Stimulated activated effector memory CD8-positive, alpha-beta T cell treated with anti-CD3 and anti-CD28 coated beads, Interleukin-12 subunit alpha, Interleukin-12 subunit beta, amount 100 ng/mL, for 72 hours (primary cell): ENCODE results near the gene MAJIN.

Source experiments
- ATAC-seq: fragments of 150-1000 bp; cut with Tn5 transposase; 2 replicates; pipeline ENCODE4 v1.10.0; 2021
- DNase-seq, 2 donors: peaks; one replicate each; pipeline ENCODE4 v3.0.0; 2021 to 2022; ENCODE audit warnings: low spot score in 2 of 2
- H3K27ac Mint-ChIP-seq: one replicate; pipeline ENCODE4 v1.8.0; 2022; ENCODE audit warnings: mild to moderate bottlenecking, mixed read lengths
- H3K36me3 Mint-ChIP-seq: one replicate; pipeline ENCODE4 v1.8.0; 2022; ENCODE audit warnings: mild to moderate bottlenecking, mixed read lengths
- H3K4me1 Mint-ChIP-seq: one replicate; pipeline ENCODE4 v1.8.0; 2022; ENCODE audit warnings: mixed read lengths
- H3K4me3 Mint-ChIP-seq: one replicate; pipeline ENCODE4 v1.8.0; 2022; ENCODE audit warnings: mild to moderate bottlenecking, mixed read lengths
- H3K9me3 Mint-ChIP-seq: one replicate; pipeline ENCODE4 v1.8.0; 2022; ENCODE audit warnings: mixed read lengths

MAJIN gene

GRCh38 chr11:64963072-64963631, 8.8 kb downstream of the MAJIN start:
- Mint-ChIP-seq H3K27ac (no peak overlapping the region), H3K4me1 (peaks cover 13% of the 10 kb centered on the region), H3K4me3 (no peak overlapping the region), H3K9me3 (no peaks in the 10 kb centered on the region), H3K36me3 (no peaks in the 10 kb centered on the region)
- no peak for ATAC-seq
- DNase-seq = no peak

DNA sequence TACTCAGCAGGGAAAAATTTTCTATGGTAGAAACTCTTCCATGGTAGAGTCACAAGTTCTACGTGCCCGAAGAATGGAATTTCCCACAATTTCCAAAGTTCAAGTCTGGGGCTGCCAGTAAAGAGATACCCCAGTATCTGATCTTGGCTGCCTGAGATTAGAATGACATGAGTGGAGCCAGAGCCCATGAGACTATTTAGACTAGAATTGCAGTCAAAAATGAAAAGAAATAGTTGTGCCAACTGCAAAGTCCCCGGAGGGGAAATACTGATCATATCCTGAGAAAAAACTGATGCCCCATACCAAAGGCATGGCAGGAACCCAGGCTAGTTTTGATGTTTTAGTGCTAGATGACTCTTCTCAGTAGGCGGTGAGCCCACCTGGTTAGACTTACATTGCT, 11.2 kb downstream of the MAJIN start:
- ATAC-seq = no peak
- H3K36me3 Mint-ChIP-seq = no peaks in the 10 kb centered on the region
- H3K27ac Mint-ChIP-seq = no peak overlapping the region
- H3K4me1 Mint-ChIP-seq = no peaks in the 10 kb centered on the region
- no peak overlapping the region for H3K4me3 Mint-ChIP-seq
- H3K9me3 Mint-ChIP-seq = no peaks in the 10 kb centered on the region
- DNase-seq = no peak

DNA sequence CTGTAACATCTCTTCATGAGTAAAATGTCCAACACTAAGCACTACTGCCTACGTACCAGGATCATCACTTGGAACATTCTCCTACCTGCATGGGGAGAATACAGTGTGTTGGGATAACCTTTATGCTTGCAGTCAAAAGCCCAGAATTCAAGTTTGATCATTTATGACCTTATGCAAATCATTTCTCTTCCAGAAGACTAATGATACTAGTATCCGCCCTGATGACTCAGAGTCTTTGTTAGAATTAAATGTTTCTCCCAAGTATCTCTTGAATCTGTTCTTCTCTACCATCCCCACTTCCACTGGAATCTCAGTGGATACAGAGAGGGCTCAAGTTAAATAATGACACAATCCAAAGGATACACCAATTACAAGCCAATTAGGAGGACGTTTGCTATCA, 12.4 kb downstream of the MAJIN start:
- no peak for ATAC-seq

GRCh38 chr11:64954201-64954600, 17.7 kb downstream of the MAJIN start:
- Mint-ChIP-seq H3K36me3 (no peaks in the 10 kb centered on the region), H3K9me3 (no peaks in the 10 kb centered on the region), H3K27ac (no peak overlapping the region), H3K4me1 (no peaks in the 10 kb centered on the region), H3K4me3 (no peak overlapping the region)
- no peak for DNase-seq
- no peak for ATAC-seq

More for the DNA sequence above, 12.4 kb downstream of the MAJIN start:
- Mint-ChIP-seq H3K4me1 (no peaks in the 10 kb centered on the region), H3K4me3 (no peak overlapping the region), H3K36me3 (no peaks in the 10 kb centered on the region), H3K9me3 (no peaks in the 10 kb centered on the region), H3K27ac (no peak overlapping the region)
- no peak for DNase-seq

- Mint-ChIP-seq H3K4me1 (no peaks in the 10 kb centered on the region), H3K36me3 (no peaks in the 10 kb centered on the region), H3K27ac (no peak overlapping the region), H3K9me3 (no peaks in the 10 kb centered on the region), H3K4me3 (no peak overlapping the region)
- DNase-seq (no peak), ATAC-seq (no peak)
Measured at GRCh38 chr11:64951529-64951928, 20.4 kb downstream of the MAJIN start.

DNA sequence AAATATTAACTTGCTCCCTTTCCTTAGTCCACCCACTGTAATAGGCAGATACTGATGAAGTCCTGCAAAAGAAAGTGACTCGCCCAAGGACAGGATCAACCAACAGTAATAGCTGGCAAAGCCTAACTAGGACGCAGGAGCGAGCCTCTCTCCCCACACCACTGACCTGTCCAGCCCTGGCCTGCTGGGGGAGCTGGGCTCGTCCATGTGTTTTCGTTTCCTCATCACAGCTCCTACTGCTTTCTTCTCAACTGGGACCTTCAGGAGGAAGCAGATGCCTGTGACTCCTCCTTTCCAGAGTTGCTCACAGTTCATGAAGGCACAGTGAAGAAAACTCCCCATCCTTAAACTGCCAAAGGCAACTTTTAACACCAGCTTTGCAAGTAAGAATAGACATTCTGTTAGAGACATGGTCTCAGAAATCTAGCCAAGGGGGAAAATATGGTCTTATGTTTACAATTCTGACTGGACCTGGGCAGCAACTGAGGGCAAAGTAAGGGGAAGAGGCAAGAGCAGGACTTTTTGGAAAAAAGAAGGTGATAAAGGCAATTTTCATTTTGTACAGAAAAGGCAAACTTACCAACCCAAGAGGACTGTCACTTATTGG, 24.6 kb downstream of the MAJIN start:
- Mint-ChIP-seq H3K36me3 (no peaks in the 10 kb centered on the region), H3K4me1 (no peaks in the 10 kb centered on the region), H3K27ac (no peak overlapping the region), H3K4me3 (no peak overlapping the region), H3K9me3 (no peaks in the 10 kb centered on the region)
- no peak for DNase-seq
- ATAC-seq = no peak

- DNase-seq (no peak), ATAC-seq (no peak)
- Mint-ChIP-seq H3K36me3 (peaks cover 28% of the 10 kb centered on the region), H3K27ac (no peak overlapping the region), H3K4me1 (no peaks in the 10 kb centered on the region), H3K4me3 (no peak overlapping the region), H3K9me3 (no peaks in the 10 kb centered on the region)
Measured at GRCh38 chr11:64936539-64936938, 35.4 kb downstream of the MAJIN start.

DNA sequence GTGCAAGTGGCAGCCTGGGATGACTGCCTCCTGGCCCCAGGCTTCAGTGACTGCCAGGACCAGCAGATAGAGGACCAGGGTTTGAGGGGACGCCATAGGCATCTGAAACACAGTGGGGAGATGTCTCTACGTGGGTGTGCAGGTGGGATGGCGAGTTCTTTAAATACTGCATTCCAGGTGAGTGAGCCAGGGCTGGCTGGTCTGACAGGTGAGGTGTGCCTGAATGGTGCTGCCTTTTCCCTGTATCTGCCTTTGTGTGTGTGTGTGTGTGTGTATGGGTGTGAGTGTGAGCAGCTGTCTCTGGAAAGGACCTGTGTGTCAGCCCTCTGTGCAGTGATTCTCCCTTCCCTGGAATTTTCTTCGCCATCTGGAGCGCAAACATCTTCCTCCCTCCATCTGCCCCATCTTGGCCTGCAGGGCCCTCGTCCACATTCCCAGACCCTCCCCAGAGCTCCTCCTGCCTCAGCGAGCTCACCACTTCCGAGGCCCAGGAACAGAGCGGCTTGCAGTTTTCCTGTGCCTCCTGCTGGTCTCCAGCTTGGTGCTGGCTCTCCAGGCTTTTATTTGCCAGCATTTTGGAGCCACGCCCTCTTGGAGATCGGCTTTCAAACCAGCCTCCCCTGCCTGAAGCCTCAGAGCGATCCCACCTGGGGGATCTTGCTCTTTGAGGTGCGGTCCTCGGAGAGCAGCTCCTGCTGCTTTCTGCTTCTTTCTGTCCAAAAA, 36.4 kb downstream of the MAJIN start, which contains the start of gene GPHA2:
GPHA2 (minus strand) TSS at position 535 of the 723 bp plus-strand sequence; CDS start at position 102, 433 bp downstream.
- no peak for DNase-seq
- Mint-ChIP-seq H3K4me3 (no peak within 1 kb of the TSS), H3K36me3 (peaks cover 38% of the 10 kb centered on the region), H3K27ac (no peak within 1 kb of the TSS), H3K9me3 (no peaks in the 10 kb centered on the region), H3K4me1 (no peaks in the 10 kb centered on the region)
- ATAC-seq = no peak

- Mint-ChIP-seq H3K4me1 (no peaks in the 10 kb centered on the region), H3K27ac (no peak overlapping the region), H3K4me3 (no peak overlapping the region), H3K9me3 (no peaks in the 10 kb centered on the region), H3K36me3 (peaks cover 45% of the 10 kb centered on the region)
- DNase-seq = no peak
- no peak for ATAC-seq
Measured at GRCh38 chr11:64934682-64935358, 37.1 kb downstream of the MAJIN start.

GRCh38 chr11:64933935-64934681, 37.8 kb downstream of the MAJIN start:
- DNase-seq (no peak), ATAC-seq (no peak)
- Mint-ChIP-seq H3K9me3 (no peaks in the 10 kb centered on the region), H3K36me3 (peaks cover 52% of the 10 kb centered on the region), H3K27ac (no peak overlapping the region), H3K4me3 (no peak overlapping the region), H3K4me1 (no peaks in the 10 kb centered on the region)

GRCh38 chr11:64933213-64933934, 38.5 kb downstream of the MAJIN start:
- ATAC-seq (no peak), DNase-seq (no peak)
- peaks cover 58% of the 10 kb centered on the region for H3K36me3 Mint-ChIP-seq
- H3K4me1 Mint-ChIP-seq = no peaks in the 10 kb centered on the region
- no peaks in the 10 kb centered on the region for H3K9me3 Mint-ChIP-seq
- peak overlapping the region; percentile 21 for H3K27ac Mint-ChIP-seq
- H3K4me3 Mint-ChIP-seq = no peak overlapping the region

DNA sequence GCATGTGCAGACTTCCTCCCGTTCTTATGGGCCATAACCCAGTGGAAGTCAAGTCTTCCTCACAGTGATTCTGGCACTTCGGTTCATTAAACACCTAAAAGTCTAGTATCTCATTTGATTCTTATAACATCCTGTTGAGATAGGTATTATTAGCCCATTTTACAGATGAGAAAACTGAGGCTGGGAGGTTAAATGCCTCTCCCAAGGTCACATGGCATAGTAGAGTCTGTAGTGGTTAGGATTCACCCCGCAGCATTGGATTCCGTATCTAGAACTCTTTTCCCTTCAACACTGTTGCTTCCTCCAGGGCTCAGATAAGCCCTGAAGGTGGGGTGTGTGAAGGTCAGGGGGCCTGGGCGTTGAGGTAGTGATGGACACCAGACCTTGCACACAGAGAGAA, 39.6 kb downstream of the MAJIN start:
- H3K27ac Mint-ChIP-seq = no peak overlapping the region
- DNase-seq (no peak), ATAC-seq (no peak)
- H3K36me3 Mint-ChIP-seq = peaks cover 66% of the 10 kb centered on the region
- H3K4me3 Mint-ChIP-seq = no peak overlapping the region
- H3K9me3 Mint-ChIP-seq = no peaks in the 10 kb centered on the region
- no peaks in the 10 kb centered on the region for H3K4me1 Mint-ChIP-seq

GRCh38 chr11:64931290-64931689, 40.6 kb downstream of the MAJIN start:
- no peak for DNase-seq
- Mint-ChIP-seq H3K4me1 (peaks cover 1% of the 10 kb centered on the region), H3K36me3 (peaks cover 66% of the 10 kb centered on the region), H3K9me3 (no peaks in the 10 kb centered on the region), H3K27ac (no peak overlapping the region), H3K4me3 (no peak overlapping the region)
- no peak for ATAC-seq

DNA sequence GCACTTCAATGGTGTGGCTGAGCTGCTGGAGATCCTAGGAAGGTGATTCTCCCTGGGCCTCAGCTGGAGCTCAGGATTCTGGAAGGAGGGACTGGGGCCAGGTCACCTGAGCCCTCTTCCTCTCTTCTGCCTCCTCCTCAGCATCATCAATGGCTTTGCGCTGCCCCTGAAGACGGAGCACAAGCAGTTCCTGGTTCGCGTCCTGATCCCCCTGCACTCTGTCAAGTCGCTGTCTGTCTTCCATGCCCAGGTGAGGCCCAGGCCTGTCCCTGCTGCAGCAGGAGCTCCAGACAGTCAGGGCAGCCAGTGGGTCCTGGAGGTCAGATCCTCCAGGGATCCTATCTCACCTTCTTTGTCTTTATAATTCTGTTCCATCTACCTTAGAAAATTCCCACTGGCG, 41.6 kb downstream of the MAJIN start:
- Mint-ChIP-seq H3K4me3 (no peak overlapping the region), H3K36me3 (peaks cover 66% of the 10 kb centered on the region), H3K9me3 (no peaks in the 10 kb centered on the region), H3K4me1 (peaks cover 8% of the 10 kb centered on the region), H3K27ac (no peak overlapping the region)
- no peak for DNase-seq
- ATAC-seq = no peak

DNA sequence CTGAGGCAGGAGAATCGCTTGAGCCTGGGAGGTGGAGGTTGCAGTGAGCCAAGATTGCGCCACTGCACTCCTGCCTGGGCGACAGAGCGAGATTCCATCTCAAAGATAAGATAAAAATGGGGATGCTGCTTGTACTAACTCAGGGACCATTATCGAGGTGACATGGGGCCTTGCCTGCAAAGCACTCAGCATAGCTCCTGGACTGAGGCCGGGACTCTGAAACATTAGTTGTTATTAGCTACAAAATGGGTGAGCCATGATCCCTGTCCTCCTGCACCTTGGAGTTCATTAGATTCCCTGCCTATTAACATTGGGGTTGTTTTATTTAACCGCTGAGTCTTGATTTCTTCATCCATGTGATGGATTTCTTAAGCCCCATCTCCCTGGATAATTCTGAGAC, 42.3 kb downstream of the MAJIN start:
- H3K9me3 Mint-ChIP-seq = no peaks in the 10 kb centered on the region
- peaks cover 13% of the 10 kb centered on the region for H3K4me1 Mint-ChIP-seq
- peaks cover 63% of the 10 kb centered on the region for H3K36me3 Mint-ChIP-seq
- DNase-seq = no peak
- no peak for ATAC-seq
- no peak overlapping the region for H3K4me3 Mint-ChIP-seq
- no peak overlapping the region for H3K27ac Mint-ChIP-seq
